Measurements from ENCODE around the gene PTH2. TPM values are rescaled to one million over a fixed set of nuclear protein-coding genes. Genes with fewer than 3 reads are reported as not detected.
"Not testable (repeated sequence)": the region's sequence is repeated elsewhere in the genome, so short reads cannot be mapped to it uniquely, and the experiment has no call there.

The PTH2 gene
- total RNA-seq, 1 donor from 2014 or later = not detected

DNA sequence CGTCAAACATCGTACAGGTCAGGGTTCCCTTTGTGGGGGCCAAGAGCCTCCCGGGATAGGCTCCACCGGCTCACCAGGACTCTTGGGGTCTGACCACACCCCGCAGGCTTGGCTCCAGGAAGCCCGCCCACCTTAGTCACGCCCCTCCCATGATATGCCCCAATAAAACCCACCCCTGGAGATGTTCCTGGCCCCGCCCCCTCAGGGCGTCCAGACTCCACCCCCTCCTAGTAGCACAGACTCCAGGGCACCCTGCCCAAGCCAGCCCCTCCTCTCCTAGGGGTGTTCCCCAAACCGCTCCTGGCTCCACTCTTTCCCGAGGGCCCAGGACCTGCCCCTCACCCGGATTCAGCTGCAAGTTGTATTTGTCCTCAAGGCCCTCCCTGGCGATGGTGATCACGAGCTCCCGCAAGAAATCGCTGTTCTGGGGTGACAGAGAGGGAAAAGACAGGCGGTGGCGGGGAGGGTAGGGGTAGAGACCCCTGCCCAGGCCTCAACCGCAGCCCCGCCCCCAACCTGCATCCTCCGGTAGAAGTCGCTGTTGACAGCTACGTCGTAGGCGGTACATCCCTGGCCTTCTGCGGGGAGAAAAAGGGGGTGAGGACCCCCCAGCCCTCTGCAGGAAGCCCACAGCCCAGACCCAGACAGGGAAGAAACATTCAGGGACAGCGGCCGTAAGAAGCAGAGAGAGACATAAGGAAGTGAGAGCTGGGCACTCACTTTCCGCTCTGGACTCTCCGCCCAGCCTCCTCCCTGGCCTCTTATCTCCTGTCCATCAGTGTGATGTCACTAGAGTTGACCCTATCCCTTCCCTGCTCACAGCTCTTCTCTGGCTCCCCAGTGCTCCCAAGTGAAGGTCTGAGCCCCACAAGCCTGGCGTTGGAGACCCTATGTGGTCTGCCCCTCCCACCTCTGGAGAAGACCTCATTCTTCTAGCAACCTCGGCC lies 24.5 kb upstream of the PTH2 start:
- no peak for DNase-seq (ENCODE audit: low spot score)

DNA sequence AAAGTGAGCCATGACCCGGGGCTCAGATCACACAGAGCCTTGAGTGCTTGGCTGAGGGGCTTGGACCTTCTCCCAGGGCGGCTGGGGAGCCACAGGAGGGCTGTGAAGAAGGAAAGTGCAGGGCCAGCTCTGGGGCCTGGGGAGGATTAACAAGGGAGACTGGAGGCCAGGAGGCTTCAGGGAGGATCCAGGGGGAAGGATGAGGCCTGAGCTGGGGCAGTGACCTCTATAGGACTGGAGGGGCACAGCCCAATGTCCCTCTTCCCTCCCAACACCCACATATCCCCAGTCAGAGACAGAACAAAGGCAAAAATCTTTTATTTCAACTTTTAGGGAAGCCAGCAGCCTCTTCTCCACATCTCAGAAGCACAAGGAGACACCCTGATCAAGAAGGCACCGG lies 22.8 kb upstream of the PTH2 start:
- DNase-seq (ENCODE audit: low spot score) = no peak

DNA sequence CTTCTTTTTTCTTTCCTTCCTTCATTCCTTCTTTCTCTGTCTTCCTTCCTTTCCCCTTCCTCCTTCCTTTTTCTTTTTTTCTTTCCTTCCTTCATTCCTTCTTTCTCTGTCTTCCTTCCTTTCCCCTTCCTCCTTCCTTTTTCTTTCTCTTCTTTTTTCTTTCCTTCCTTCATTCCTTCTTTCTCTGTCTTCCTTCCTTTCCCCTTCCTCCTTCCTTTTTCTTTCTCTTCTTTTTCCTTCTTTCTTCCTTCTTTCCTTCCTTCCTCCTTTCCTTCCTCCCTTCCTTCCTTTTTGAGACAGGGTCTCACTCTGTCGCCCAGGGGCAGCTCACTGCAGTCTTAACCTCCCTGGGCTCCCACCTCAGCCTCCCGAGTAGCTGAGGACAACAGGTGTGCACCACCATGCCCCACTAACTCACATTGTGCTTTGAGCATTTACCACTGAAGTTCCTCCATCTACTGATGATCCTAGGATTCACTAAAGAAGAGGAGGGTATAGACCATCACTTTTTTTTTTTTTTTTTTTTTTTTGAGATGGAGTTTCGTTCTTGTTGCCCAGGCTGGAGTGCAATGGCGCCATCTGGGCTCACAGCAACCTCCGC lies 21.0 kb upstream of the PTH2 start:
- not testable (repeated sequence) for DNase-seq (ENCODE audit: low spot score)

- DNase-seq (ENCODE audit: low spot score) = peak; percentile 94
These were observed 20.3 kb upstream of the PTH2 start for GRCh38 chr19:49443366-49444099.

DNA sequence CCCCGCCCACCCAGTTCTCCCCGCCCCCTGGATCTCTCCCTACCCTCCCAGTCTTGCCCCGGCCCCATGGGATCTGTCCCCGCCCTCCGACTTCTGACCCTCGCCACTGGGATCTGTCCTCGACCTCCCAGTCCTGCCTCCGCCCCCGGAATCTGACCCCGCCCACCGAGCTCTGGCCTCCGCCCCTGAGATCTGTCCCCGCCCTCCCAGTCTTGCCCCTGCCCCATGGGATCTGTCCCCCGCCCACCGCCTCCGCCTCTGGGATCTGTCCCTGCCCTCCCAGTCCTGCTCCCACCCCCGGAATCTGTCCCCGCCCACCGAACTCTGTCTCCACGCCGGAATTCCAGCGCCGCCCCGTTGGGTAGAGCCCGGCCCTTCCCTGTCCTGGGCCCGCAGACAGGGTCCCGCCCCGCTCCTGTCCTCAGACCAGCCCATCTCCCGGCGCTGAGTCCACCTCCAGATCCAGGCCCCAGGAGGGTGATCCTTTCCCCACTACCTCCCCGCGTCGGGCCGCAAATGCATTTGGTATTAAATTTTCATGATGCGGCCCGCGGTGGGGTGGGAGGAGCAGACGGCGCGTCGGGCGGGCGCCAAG lies 19.6 kb upstream of the PTH2 start:
- DNase-seq (ENCODE audit: low spot score) = peak; percentile 91

DNA sequence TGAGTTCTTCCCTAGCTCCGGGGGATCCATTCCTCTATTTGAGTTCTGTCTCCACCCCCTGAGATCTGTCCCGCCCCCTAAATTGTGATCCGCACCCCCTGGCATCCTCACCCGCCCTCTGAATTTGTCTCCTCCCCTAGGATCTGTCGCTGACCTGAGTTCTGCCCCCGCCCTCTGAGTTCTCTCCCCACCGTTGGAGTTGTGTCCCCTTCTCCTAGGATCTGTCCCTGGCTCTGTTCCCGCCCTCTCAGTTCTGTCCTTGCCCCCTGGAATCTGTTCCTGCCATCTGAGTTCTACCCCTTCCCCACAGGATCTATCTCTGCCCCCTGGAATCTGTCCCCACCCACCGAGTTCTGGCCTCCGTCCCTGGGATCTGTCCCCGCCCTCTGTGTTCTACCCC lies 19.1 kb upstream of the PTH2 start:
- no peak for DNase-seq (ENCODE audit: low spot score)

DNA sequence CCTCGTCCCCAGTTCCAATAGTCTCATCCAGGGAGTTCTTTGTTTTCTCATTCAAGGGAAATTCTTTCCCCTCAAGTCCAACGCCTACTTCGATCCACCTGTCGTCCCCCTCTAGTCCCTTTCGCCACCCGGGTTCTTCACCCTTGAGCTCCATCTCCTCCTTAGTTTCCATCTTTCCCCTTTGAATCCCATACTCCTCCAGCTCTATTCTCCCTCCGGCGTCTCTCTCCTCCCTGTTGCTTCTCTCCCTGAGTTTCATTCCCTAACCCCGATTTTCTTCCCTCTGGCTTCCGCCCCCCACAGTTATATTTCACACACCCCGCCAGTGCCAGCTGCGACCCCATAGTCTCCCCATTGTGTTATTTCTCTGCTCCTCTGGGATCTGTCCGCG lies 18.7 kb upstream of the PTH2 start:
- no peak for DNase-seq (ENCODE audit: low spot score)

- DNase-seq (ENCODE audit: low spot score) = no peak
These were observed 18.1 kb upstream of the PTH2 start, which contains the start of gene SLC17A7 for GRCh38 chr19:49441210-49441959. Gene SLC17A7 (minus strand): TSS chr19:49441527. CDS start chr19:49441379, 148 bp downstream.

DNA sequence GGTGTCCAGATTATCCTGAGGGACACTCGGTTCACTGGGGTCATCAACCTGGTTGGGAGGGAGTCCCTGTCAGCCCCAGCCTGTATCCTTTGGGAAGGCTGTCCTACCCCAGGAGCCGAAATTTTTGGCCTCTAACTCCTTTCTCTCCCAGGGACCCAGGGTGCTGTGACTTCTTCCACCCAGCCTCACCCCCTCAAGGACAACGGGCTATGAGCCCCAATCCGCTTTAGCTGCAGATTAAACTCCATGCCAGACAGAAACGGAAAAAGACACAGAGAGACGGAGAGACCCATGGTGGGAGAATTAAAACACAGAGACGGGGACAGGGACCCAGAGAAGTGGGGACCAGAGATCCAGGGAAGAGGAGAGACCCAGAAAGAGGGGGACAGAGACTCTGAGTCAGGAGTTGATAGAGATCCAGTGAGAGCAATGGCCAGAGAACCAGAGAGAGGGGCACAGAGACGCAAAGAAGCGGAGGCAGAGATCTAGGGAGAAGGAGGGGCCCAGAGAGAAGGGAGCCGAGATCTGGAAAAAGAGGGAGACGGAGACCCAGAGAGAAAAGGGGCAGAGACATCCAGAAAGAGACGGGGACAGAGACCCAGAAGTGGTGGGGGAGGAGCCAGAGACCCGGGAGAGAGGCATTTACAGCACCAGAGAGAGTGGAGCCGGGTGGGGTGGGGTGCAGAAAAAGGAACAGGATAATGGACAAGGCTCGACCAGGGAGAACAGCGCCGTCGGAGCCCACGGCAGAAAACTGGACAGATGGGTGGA lies 17.4 kb upstream of the PTH2 start:
- DNase-seq (ENCODE audit: low spot score) = no peak

DNA sequence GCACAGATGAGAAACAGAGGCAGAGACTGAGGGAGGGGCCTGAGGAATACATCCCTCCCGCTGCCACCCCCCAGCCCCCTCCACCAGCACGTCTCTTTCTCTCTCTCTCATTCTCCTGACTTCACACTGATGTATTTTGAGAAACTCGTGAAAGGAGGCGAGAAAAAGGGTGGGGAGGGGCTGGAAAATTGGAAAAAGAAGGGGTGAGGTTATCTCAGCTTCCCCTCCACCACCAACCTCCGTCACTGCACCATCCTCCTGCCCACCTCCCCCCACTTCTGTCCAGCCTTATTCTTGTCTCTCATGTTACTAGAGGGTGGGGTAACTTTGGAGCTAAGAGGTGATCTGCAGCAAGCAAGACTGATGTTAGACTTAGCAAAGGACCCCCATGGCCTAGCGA lies 16.6 kb upstream of the PTH2 start:
- DNase-seq (ENCODE audit: low spot score) = no peak

DNA sequence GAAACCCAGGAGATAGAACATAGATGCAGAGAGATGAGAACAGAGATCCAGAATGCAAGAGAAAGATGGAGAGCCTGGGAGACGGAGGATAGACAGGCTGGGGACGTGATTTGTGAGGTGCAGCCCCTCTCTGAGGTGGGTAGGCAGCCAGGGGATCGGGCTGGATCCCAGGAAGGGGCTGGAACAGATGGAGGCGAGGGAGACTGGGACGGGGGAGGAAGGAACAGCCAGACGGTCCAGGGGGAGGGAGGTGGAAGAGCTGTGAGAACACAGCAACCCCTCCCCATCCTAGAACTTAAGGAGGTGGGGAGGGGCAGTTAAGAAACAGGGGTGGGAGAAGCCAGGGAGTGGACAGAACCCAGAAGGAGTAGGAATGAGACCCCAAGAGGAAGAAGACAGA lies 15.0 kb upstream of the PTH2 start:
- DNase-seq (ENCODE audit: low spot score) = no peak

DNA sequence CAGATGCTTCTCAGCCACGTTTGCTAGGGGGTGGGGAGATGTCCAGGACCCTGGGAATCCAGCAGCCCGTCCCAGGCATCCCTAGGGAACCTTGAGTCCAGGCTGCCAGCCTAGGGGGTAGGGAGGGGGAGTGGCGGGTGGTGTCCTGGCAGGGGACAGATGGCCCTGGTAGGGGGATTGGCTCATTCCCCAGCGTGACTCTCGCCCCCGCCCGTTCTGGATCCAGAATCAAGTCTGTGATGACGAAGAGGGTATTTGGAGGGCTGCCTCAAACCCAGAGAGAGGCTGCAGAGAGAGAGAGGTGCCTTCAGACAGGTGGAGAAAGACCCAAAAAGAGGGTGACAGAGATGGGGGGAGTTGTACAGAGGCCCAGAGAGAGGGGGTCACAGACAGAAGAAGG lies 14.0 kb upstream of the PTH2 start:
- DNase-seq (ENCODE audit: low spot score) = no peak

DNA sequence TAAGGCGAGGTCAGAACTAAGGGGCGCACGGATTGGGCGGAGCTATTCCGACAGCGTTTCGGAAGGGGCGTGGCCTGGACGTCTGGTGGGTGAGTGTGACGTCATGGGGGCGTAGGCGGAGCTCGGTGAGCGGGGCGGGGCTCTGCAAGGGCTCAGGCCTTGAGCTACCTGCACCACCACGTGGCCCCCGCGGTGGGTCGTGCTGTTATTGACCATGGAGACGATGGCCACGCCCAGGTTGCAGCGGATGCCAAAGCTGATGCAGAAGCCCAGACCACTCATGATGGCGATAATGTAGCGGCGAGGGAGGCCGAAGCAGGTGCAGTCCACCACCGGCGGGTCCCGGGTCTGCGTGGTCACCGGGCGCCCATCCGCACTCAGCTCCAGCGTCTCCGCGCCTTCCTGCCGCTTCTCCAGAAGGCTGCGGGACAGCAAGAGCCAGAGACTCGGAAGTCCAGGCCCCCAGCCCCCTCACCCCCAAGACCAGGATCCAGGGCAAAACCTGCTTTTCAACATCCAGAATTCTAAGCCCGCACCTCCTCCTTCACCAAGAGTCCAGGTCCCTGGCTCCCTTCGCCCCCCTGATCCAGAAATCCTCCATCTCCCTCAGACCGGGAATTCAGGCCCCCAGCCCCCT lies 13.3 kb upstream of the PTH2 start:
- no peak for DNase-seq (ENCODE audit: low spot score)

GRCh38 chr19:49435670-49436069 lies 12.4 kb upstream of the PTH2 start:
- DNase-seq (ENCODE audit: low spot score) = no peak

DNA sequence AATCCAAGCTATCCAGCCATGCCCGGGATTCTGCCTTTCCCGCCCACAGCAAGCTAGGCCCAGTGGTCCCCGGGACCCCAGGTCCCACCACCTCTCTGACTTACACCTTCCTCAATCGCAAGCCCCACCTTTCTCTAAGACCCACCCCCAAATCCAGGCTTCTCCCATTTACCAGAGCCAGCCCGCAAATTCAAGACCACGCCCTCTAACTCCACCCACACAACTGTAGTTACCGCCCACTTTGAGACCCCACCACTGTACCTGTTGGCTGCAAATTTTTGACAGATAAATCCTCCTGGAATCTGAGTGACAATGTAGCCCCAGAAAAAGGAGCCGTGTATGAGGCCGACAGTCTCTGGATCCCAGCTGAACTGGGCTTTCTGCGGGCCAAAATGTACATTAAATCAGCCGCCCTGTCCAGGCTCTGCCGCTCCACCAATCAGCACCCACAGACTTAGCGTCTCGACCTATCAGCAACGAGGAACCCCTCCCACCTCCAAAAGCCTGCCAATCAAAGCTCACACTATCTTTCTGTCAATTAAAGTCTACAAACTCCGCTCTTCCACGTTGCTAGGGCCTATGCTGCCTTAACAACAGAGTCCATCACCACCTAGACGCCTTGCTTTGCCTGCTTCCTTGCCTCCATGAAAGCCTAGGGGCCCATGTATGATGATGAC lies 11.8 kb upstream of the PTH2 start:
- no peak for DNase-seq (ENCODE audit: low spot score)

GRCh38 chr19:49433240-49433901 lies 10.1 kb upstream of the PTH2 start:
- no peak for DNase-seq (ENCODE audit: low spot score)

DNA sequence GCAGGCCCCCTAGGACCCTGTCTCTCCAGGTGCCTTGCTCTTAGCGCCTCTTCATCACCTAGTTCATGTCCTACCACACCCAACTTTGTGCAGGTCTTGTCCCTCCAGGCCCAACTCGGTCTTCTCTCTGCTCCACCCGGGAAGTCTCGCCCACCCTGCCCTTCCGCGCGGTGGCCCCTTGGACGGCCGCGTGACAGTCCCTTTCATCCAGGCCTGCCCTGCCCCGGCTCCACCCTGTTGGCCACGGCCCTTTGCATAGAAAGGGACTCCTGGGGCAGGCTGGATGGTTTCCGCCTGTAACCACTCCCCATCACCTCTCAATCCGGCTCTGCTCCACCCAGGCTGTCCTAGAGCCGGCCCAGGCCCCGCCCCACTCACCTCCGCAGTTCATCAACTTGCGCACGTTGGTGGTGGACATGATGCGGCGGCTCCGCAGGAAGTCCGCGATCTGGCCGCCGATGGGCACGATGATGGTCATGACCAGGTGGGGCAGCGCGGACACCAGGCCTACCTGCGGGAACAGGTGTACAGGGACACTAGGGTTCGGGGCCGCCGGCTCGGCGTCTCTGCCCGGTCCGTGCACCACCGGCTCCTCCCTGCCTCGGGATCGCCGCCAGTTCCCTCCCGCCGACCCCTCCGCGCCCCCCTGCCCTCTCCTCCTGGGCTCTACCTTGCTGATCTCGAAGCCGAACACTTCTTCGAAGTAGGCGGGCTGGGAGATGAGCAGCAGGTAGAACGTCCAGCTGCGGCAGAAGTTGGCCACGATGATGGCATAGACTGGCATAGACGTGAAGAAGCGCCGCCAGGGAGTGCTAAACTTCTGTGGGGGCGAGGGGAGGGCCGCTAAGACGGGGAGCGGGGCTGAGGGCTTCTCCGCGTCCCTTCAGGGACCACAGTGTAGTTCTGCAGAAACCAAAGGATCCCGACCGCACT lies 9.2 kb upstream of the PTH2 start:
- DNase-seq (ENCODE audit: low spot score) = no peak

DNA sequence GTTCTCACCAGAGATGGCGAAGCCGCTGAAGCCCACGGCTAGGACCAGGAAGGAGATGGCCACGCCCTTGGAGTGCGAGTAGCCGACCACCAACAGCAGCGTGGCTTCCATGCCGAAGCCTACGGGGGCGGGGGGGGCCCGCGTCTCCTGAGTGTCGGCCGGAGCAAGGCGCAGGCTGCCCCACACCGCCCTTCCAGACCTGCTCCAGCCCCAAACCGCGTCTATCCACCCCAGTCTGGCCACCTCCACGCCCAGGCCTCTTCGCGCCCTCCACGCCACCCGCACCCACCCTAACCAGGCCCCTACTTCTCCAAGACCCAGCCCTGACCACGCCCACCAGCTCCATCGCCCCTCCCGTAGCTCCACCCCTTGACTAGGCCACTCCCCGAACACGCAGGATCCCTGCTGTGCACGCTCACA lies 8.1 kb upstream of the PTH2 start:
- DNase-seq (ENCODE audit: low spot score) = no peak
